Testis (tissue), 3 donors: Measurements from ENCODE around the gene CTTNBP2. TPM values are rescaled to one million over a fixed set of nuclear protein-coding genes. Genes with fewer than 3 reads are reported as not detected.

Experiments used
- DNase-seq: peaks from one replicate; pipeline ENCODE4 v3.0.0-alpha.2; 2019
- H3K27ac ChIP-seq, 2 donors: fragments of 200-600 bp; sonication (generic); one replicate each; pipeline ENCODE4 v1.5.1; 2019
- H3K27me3 ChIP-seq: fragments of 200-600 bp; sonication (generic); one replicate; pipeline ENCODE4 v1.5.1; 2019
- H3K36me3 ChIP-seq: fragments of 200-600 bp; sonication (generic); one replicate; pipeline ENCODE4 v1.5.1; 2017; ENCODE audit warnings: low read depth; ENCODE audit errors: missing control alignments
- H3K4me1 ChIP-seq: fragments of 200-600 bp; sonication (generic); one replicate; pipeline ENCODE4 v1.5.1; 2019
- H3K4me3 ChIP-seq, 2 donors: fragments of 200-600 bp; sonication (generic); one replicate each; pipeline ENCODE4 v1.5.1; 2017 to 2019
- H3K9me3 ChIP-seq: fragments of 200-600 bp; sonication (generic); one replicate; pipeline ENCODE4 v1.5.1; 2017
- CTCF ChIP-seq, 3 experiments: fragments of 450-650 bp in 2 of 3; fragments of 200-600 bp in 1 of 3; sonication (generic) in 1 of 3; IDR thresholded peaks; one replicate each; pipeline ENCODE4 v1.5.1; 2016 to 2019; ENCODE audit warnings: antibody characterized with exemption in 3 of 3, mild to moderate bottlenecking in 2 of 3, moderate library complexity in 1 of 3
- POLR2A ChIP-seq: fragments of 450-650 bp; IDR thresholded peaks from one replicate; pipeline ENCODE4 v1.6.1; 2017; ENCODE audit warnings: antibody characterized with exemption, mild to moderate bottlenecking, moderate library complexity
- WGBS, 2 donors: methylation state at CpG; one replicate each; pipeline ENCODE4 v1.1.5; 2018; 5-methylcytosine and 5-hydroxymethylcytosine counted together
- intact Hi-C: fragments of 100-400 bp; cut with DNase I; formaldehyde crosslinking; loops from one replicate; pipeline ENCODE4 v1.15.1; 2023; ENCODE audit warnings: low total_unique reads
- polyA plus RNA-seq: library from polyadenylated mRNA; stranded (reverse); fragments of 350-450 nt; fragmentation: Illumina TruSeq; extraction: RNeasy Lipid Tissue Mini Kit (QIAGEN cat#74804); gene quantifications from one replicate; pipeline ENCODE4 v1.2.3, GENCODE V29; 2014; ENCODE audit warnings: low read depth, low replicate concordance; ENCODE audit not compliant: insufficient read depth
- total RNA-seq, 2 donors: library from RNA; depleted of rRNA; stranded (reverse); fragments of >200 nt; gene quantifications; one replicate each; pipeline ENCODE4 v1.2.3, GENCODE V29; 2016

The CTTNBP2 gene
- total and polyA plus RNA-seq, 3 donors from 2014 or later, result 2.7 to 4.3 (median 3.4) TPM

GRCh38 chr7:117706210-117706609 lies 167.0 kb downstream of the CTTNBP2 start:
- TF ChIP-seq CTCF (IDR thresholded peaks at IDR 0.05), result no peak
- no peak for TF ChIP-seq POLR2A
- no peaks in the 10 kb centered on the region for H3K4me1 ChIP-seq
- 83 to 85% methylated on average over 2 of the region's 2 CpGs for WGBS, 2 donors

GRCh38 chr7:117705630-117706029 lies 167.6 kb downstream of the CTTNBP2 start:
- Histone ChIP-seq H3K27ac (no peak overlapping the region), H3K9me3 (no peaks in the 10 kb centered on the region), H3K36me3 (no peaks in the 10 kb centered on the region), H3K4me1 (no peaks in the 10 kb centered on the region), H3K4me3 (no peak overlapping the region), H3K27me3 (no peaks in the 10 kb centered on the region)
- WGBS, 2 donors, result 79 to 93% methylated on average over 4 of the region's 4 CpGs
- TF ChIP-seq POLR2A (no peak), CTCF (IDR thresholded peaks at IDR 0.05) (no peak)
- intact Hi-C loops, result no loop called here
- no peak for DNase-seq

More at GRCh38 chr7:117706210-117706609, 167.0 kb downstream of the CTTNBP2 start:
- H3K27me3 ChIP-seq, result no peaks in the 10 kb centered on the region
- no peak for DNase-seq
- no peaks in the 10 kb centered on the region for H3K36me3 ChIP-seq
- no peaks in the 10 kb centered on the region for H3K9me3 ChIP-seq
- intact Hi-C loops, result no loop called here
- no peak overlapping the region for H3K27ac ChIP-seq
- H3K4me3 ChIP-seq, result no peak overlapping the region

- TF ChIP-seq POLR2A (no peak), CTCF (IDR thresholded peaks at IDR 0.05) (no peak)
- WGBS, 2 donors, result 82 to 88% methylated on average over 3 of the region's 3 CpGs
- intact Hi-C loops, result no loop called here
- Histone ChIP-seq H3K27me3 (no peaks in the 10 kb centered on the region), H3K9me3 (no peaks in the 10 kb centered on the region), H3K4me1 (no peaks in the 10 kb centered on the region), H3K4me3 (no peak overlapping the region), H3K36me3 (no peaks in the 10 kb centered on the region), H3K27ac (no peak overlapping the region)
- no peak for DNase-seq
These were observed 169.2 kb downstream of the CTTNBP2 start for GRCh38 chr7:117704063-117704462.

- 76 to 83% methylated on average over 2 of the region's 2 CpGs for WGBS, 2 donors
- no peaks in the 10 kb centered on the region for H3K27me3 ChIP-seq
- intact Hi-C loops, result no loop called here
- no peaks in the 10 kb centered on the region for H3K9me3 ChIP-seq
- no peak for DNase-seq
- H3K27ac ChIP-seq, result no peak overlapping the region
- H3K4me3 ChIP-seq, result no peak overlapping the region
- no peaks in the 10 kb centered on the region for H3K36me3 ChIP-seq
- no peaks in the 10 kb centered on the region for H3K4me1 ChIP-seq
- no peak for TF ChIP-seq CTCF (IDR thresholded peaks at IDR 0.05)
- no peak for TF ChIP-seq POLR2A
These were observed 175.2 kb downstream of the CTTNBP2 start for GRCh38 chr7:117698018-117698417.

GRCh38 chr7:117692338-117692737 lies 180.9 kb downstream of the CTTNBP2 start:
- H3K4me3 ChIP-seq, result no peak overlapping the region
- 75 to 95% methylated on average over 7 of the region's 7 CpGs for WGBS, 2 donors
- no peaks in the 10 kb centered on the region for H3K4me1 ChIP-seq
- DNase-seq, result no peak
- H3K27me3 ChIP-seq, result no peaks in the 10 kb centered on the region
- H3K9me3 ChIP-seq, result no peaks in the 10 kb centered on the region
- no peak for TF ChIP-seq POLR2A
- no peak for TF ChIP-seq CTCF (IDR thresholded peaks at IDR 0.05)
- H3K27ac ChIP-seq, result no peak overlapping the region
- H3K36me3 ChIP-seq, result no peaks in the 10 kb centered on the region
- intact Hi-C loops, result no loop called here
